ENCODE measurements around the gene CDH4. TPM values are rescaled to one million over a fixed set of nuclear protein-coding genes. Genes with fewer than 3 reads are reported as not detected.

Gene CDH4
- total and polyA plus RNA-seq, 9 of the 15 experiments (the other 6 are each of a cell fraction or from before 2014, with no cell fraction given), result 0.04 TPM; not detected in 8

- POLR2A ChIA-PET, result interaction anchor here (0.6 kb wide), 2 partner anchors 101 to 1221 kb away, joined by 3 to 4 read pairs; no protein-coding TSS in a partner anchor
- in situ Hi-C loops (cut with MboI), result no loop called here
- H3K36me3 ChIP-seq (ENCODE audit: control insufficient read depth, insufficient read depth, low read length), result no peaks in the 10 kb centered on the region
- H3K9ac ChIP-seq (ENCODE audit: insufficient read depth in 1 of 2, low read depth in 2 of 2, low read length in 2 of 2), result no peak overlapping the region
- no peak overlapping the region for H2AFZ ChIP-seq (ENCODE audit: low read depth, low read length)
- H4K20me1 ChIP-seq (replicated peaks; ENCODE audit: control insufficient read depth, insufficient read depth, low read length), result peaks cover 9% of the 10 kb centered on the region; the same call in 1 of the 2 replicates
- H3K4me2 ChIP-seq (ENCODE audit: insufficient read depth, low read length), result no peak overlapping the region
- FAIRE-seq (no peak), ATAC-seq (no peak), DNase-seq (ENCODE audit: extremely low read depth in 1 of 4, low spot score in 3 of 4) (no peak)
- CTCF ChIA-PET (ENCODE audit: low intra/inter-chr PET ratio), result no interaction called here
- H3K9me3 ChIP-seq (replicated peaks; ENCODE audit: control insufficient read depth, insufficient read depth, low read depth, low read length), result no peaks in the 10 kb centered on the region
- H3K27ac ChIP-seq (ENCODE audit: extremely low read depth, low read depth, low read length), result no peak overlapping the region
- intact Hi-C loops (cut with micrococcal nuclease), result no loop called here
- no peaks in the 10 kb centered on the region for H3K9me1 ChIP-seq (ENCODE audit: control insufficient read depth, insufficient read depth, low read length)
- TF ChIP-seq HIVEP1 (CRISPR knock-in tag; IDR thresholded peaks at IDR 0.05) (no peak), ZNF12 (CRISPR knock-in tag; IDR thresholded peaks at IDR 0.05) (no peak), MCM3 (IDR thresholded peaks at IDR 0.05) (no peak), TRIM24 (IDR thresholded peaks at IDR 0.05) (no peak), GTF2F1 (IDR thresholded peaks at IDR 0.05; ENCODE audit: low read depth, low read length) (no peak), SP1 (CRISPR knock-in tag; IDR thresholded peaks at IDR 0.05) (no peak)
- H3K4me3 ChIP-seq, result no peak overlapping the region
- no peaks in the 10 kb centered on the region for H3K4me1 ChIP-seq (replicated peaks in 1 of 2; ENCODE audit: control insufficient read depth in 2 of 2, insufficient read depth in 2 of 2, low read length in 2 of 2)
- H3K79me2 ChIP-seq (ENCODE audit: control insufficient read depth, insufficient read depth, low read length), result no peaks in the 10 kb centered on the region
- peaks cover 7 to 49% of the 10 kb centered on the region in 2 experiments; a peak in 4 of 5 replicates for H3K27me3 ChIP-seq (ENCODE audit: control insufficient read depth in 2 of 2, insufficient read depth in 2 of 2, low read length in 2 of 2)
- no TSS peak for BruUV-seq (replicated peaks)
- WGBS (ENCODE audit: insufficient coverage, low coverage, missing lambda C conversion rate), result 2% methylated on average over 18 of the region's 18 CpGs
These were observed 505.1 kb downstream of the CDH4 start for GRCh38 chr20:61756966-61757677.
